Activated CD8-positive, alpha-beta T cell treated with anti-CD3 and anti-CD28 coated beads, Interleukin-2, amount 10 ng/mL, durations not matched to agents 7 days and 5 days (primary cell): ENCODE measurements around the gene POLA1. TPM values are rescaled to one million over a fixed set of nuclear protein-coding genes. Genes with fewer than 3 reads are reported as not detected.
A peak's percentile ranks its signal among the peaks of the same experiment; 100 is the strongest.

Experiments
- ATAC-seq: fragments of 150-1000 bp; cut with Tn5 transposase; one replicate; pipeline ENCODE4 v1.10.0; 2021; ENCODE audit warnings: moderate library complexity
- CTCF ChIA-PET: fragments of 350-600 bp; sonication (Branson Sonifier 250); formaldehyde crosslinking; loops from one replicate; lab custom pipeline; 2021; ENCODE audit warnings: antibody characterized with exemption; lab: Charles Lee
- POLR2A ChIA-PET: fragments of 350-600 bp; sonication (Branson Sonifier 250); formaldehyde crosslinking; loops from one replicate; lab custom pipeline; 2021; ENCODE audit warnings: antibody characterized with exemption; lab: Charles Lee
- DNase-seq: peaks from one replicate; pipeline ENCODE4 v3.0.0-alpha.2; 2020
- H3K27ac Mint-ChIP-seq: one replicate; pipeline ENCODE4 v1.8.0; 2021; ENCODE audit warnings: mild to moderate bottlenecking, mixed read lengths
- H3K27me3 Mint-ChIP-seq: one replicate; pipeline ENCODE4 v1.8.0; 2021; ENCODE audit warnings: low read depth, mixed read lengths
- H3K36me3 Mint-ChIP-seq: one replicate; pipeline ENCODE4 v1.8.0; 2021; ENCODE audit warnings: low read depth, mixed read lengths
- H3K4me1 Mint-ChIP-seq: one replicate; pipeline ENCODE4 v1.8.0; 2021; ENCODE audit warnings: low read depth, mixed read lengths
- H3K4me3 Mint-ChIP-seq: one replicate; pipeline ENCODE4 v1.8.0; 2021; ENCODE audit warnings: mild to moderate bottlenecking, mixed read lengths
- H3K9me3 Mint-ChIP-seq: one replicate; pipeline ENCODE4 v1.8.0; 2022; ENCODE audit warnings: mixed read lengths; ENCODE audit not compliant: insufficient read depth
- total RNA-seq, 2 experiments: library from RNA; stranded (reverse); gene quantifications; one replicate each; pipeline ENCODE4 v1.2.3, GENCODE V29; 2021

Gene POLA1
- total RNA-seq, 2 experiments from 2014 or later = 37.0 to 38.2 TPM

DNA sequence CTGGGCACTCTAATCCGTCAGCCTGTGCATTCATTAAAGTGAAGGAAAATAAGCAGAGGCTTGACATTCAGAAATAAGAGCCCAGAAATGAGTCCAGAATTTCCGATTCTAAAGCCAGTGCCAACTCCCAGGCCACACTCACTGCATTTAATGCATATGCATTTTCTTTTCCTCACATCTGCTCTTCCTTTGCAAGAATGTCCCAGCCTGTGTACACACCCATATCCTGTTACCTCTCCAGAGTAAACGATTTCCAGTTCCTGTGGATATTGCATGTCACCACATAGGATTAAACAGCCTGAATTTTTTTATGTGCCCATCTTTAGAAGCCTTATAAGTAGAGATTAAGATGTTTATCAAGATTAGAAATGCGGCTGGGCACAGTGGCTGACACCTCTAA, 294.6 kb downstream of the POLA1 start:
- Mint-ChIP-seq H3K27me3 (no peaks in the 10 kb centered on the region), H3K4me3 (no peak overlapping the region), H3K36me3 (peaks cover 8% of the 10 kb centered on the region), H3K4me1 (no peaks in the 10 kb centered on the region), H3K27ac (no peak overlapping the region), H3K9me3 (no peaks in the 10 kb centered on the region)
- CTCF ChIA-PET = no interaction called here
- DNase-seq (no peak), ATAC-seq (no peak)
- POLR2A ChIA-PET = no interaction called here

- Mint-ChIP-seq H3K4me1 (no peaks in the 10 kb centered on the region), H3K4me3 (no peak overlapping the region), H3K27ac (no peak overlapping the region), H3K36me3 (peaks cover 8% of the 10 kb centered on the region), H3K9me3 (no peaks in the 10 kb centered on the region), H3K27me3 (no peaks in the 10 kb centered on the region)
- POLR2A ChIA-PET = no interaction called here
- ATAC-seq = no peak
- no peak for DNase-seq
- CTCF ChIA-PET = no interaction called here
These were observed 296.8 kb downstream of the POLA1 start for GRCh38 chrX:24990535-24990934.

GRCh38 chrX:24993879-24994278, 300.2 kb downstream of the POLA1 start:
- DNase-seq (no peak), ATAC-seq (no peak)
- ChIA-PET POLR2A (no interaction called here), CTCF (no interaction called here)
- Mint-ChIP-seq H3K4me1 (no peaks in the 10 kb centered on the region), H3K4me3 (no peak overlapping the region), H3K36me3 (peaks cover 2% of the 10 kb centered on the region), H3K27ac (no peak overlapping the region), H3K27me3 (no peaks in the 10 kb centered on the region), H3K9me3 (no peaks in the 10 kb centered on the region)

- Mint-ChIP-seq H3K9me3 (no peaks in the 10 kb centered on the region), H3K27me3 (no peaks in the 10 kb centered on the region), H3K4me3 (no peak overlapping the region), H3K4me1 (no peaks in the 10 kb centered on the region), H3K27ac (no peak overlapping the region), H3K36me3 (peaks cover 2% of the 10 kb centered on the region)
- no peak for DNase-seq
- POLR2A ChIA-PET = no interaction called here
- ATAC-seq = no peak
- CTCF ChIA-PET = no interaction called here
These were observed 302.5 kb downstream of the POLA1 start for GRCh38 chrX:24996096-24996709.

- Mint-ChIP-seq H3K27ac (no peak overlapping the region), H3K36me3 (peaks cover 2% of the 10 kb centered on the region), H3K4me1 (peaks cover 6% of the 10 kb centered on the region), H3K4me3 (no peak overlapping the region), H3K27me3 (peaks cover 19% of the 10 kb centered on the region), H3K9me3 (no peaks in the 10 kb centered on the region)
- no peak for DNase-seq
- CTCF ChIA-PET = no interaction called here
- ATAC-seq = no peak
- POLR2A ChIA-PET = interaction anchor here (0.6 kb wide), 1 partner anchor 1328 kb away, joined by 4 read pairs; no protein-coding TSS in a partner anchor
These were observed 305.8 kb downstream of the POLA1 start for GRCh38 chrX:24999511-24999910.

GRCh38 chrX:25001808-25002660, 308.3 kb downstream of the POLA1 start:
- ATAC-seq (no peak), DNase-seq (no peak)
- Mint-ChIP-seq H3K4me3 (no peak overlapping the region), H3K27ac (no peak overlapping the region), H3K4me1 (peaks cover 18% of the 10 kb centered on the region), H3K9me3 (no peaks in the 10 kb centered on the region), H3K36me3 (no peaks in the 10 kb centered on the region), H3K27me3 (peaks cover 34% of the 10 kb centered on the region)
- ChIA-PET POLR2A (no interaction called here), CTCF (no interaction called here)

DNA sequence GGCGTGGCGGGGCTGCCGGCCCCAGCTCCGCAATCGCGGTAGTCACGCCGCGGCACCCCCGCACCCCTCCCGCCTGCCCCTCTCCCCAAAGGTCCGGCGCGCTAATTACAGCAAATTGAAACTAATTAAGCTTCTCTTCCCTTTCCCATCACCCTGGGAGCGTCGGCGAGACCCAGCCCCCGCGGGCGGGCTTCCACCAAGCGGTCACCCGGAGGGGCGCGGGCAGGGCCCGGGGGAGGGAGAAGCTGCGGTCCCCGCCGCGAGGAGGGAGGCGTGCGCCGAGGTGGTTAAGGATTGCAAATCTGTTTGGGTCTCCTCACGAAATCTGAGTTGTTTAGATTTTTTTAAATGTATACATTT, 308.9 kb downstream of the POLA1 start:
- CTCF ChIA-PET = interaction anchor here (0.7 kb wide), 1 partner anchor 164 kb away, joined by 3 read pairs; no protein-coding TSS in a partner anchor
- peaks cover 18% of the 10 kb centered on the region for H3K4me1 Mint-ChIP-seq
- H3K4me3 Mint-ChIP-seq = no peak overlapping the region

DNA sequence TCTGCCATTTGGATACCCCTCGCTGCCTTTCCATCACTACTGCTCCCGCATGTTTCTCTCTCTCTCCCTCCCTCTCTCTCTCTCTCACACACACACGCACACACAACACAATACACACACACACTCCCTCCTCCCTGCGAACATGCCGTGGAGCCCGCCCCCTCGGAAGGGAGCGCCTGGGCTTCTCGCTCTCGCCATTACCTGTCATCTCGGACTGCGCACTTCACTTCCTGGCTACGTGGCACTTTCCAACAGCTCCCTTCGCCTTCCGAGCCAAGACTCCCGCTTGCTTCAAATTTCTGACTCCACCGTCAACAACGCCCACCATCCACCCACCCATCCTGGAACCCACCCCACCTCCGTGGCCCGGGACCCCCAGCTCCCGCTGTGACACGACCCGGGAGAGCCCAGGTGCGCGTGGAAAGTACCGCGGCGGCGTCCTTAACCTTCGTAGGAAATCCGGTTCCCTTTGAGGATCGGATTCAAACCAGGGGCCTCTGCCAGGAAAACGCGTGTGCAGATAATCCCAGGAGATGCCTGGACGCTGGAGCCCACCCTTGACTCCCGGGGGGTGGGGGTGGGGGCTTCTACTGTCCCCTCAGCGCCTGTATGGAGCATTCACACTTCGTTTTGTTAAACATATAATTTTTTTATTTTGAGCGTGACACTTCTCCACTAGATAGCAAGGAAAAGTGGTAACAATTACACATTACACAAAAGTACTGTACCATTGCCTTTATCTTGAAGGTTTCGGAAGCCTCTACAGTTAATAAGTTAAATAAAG, 309.5 kb downstream of the POLA1 start:
- ChIA-PET CTCF (interaction anchor here (0.7 kb wide), 1 partner anchor 165 kb away, joined by 3 read pairs; no protein-coding TSS in a partner anchor), POLR2A (no interaction called here)
- Mint-ChIP-seq H3K4me1 (peaks cover 18% of the 10 kb centered on the region), H3K27me3 (peaks cover 41% of the 10 kb centered on the region), H3K27ac (peak overlapping the region; percentile 52), H3K4me3 (peak overlapping the region; percentile 49), H3K36me3 (no peaks in the 10 kb centered on the region), H3K9me3 (no peaks in the 10 kb centered on the region)
- DNase-seq (no peak), ATAC-seq (no peak)

More for the DNA sequence above, 308.9 kb downstream of the POLA1 start:
- no peak for DNase-seq
- ATAC-seq = no peak
- Mint-ChIP-seq H3K27me3 (peaks cover 35% of the 10 kb centered on the region), H3K9me3 (no peaks in the 10 kb centered on the region), H3K36me3 (no peaks in the 10 kb centered on the region), H3K27ac (no peak overlapping the region)
- POLR2A ChIA-PET = no interaction called here

DNA sequence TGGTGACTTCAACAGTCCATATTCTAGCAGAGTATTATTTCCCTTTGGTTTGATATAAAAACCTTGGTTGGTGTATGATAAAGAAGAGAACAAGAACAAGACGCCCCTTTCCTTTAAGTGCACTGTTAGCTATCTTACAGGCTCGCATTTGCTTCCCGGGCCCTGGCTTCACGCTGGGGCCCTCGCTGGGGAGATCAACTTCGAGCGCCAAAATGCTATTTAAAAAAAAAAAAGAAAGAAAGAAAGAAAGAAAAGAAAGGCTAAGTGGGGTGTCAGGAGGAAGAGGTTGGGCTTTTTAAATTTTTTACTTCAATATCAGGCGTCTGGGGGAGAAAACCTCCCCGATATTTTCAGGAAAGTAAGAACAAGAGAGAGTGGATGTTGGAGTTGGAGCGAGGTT, 310.3 kb downstream of the POLA1 start:
- H3K27ac Mint-ChIP-seq = no peak overlapping the region
- POLR2A ChIA-PET = no interaction called here
- ATAC-seq (no peak), DNase-seq (no peak)
- CTCF ChIA-PET = no interaction called here
- peaks cover 18% of the 10 kb centered on the region for H3K4me1 Mint-ChIP-seq
- H3K27me3 Mint-ChIP-seq = peaks cover 47% of the 10 kb centered on the region
- no peaks in the 10 kb centered on the region for H3K36me3 Mint-ChIP-seq
- H3K4me3 Mint-ChIP-seq = no peak overlapping the region
- no peaks in the 10 kb centered on the region for H3K9me3 Mint-ChIP-seq

GRCh38 chrX:25004485-25005032, 310.8 kb downstream of the POLA1 start:
- H3K36me3 Mint-ChIP-seq = no peaks in the 10 kb centered on the region
- peaks cover 18% of the 10 kb centered on the region for H3K4me1 Mint-ChIP-seq
- DNase-seq (no peak), ATAC-seq (no peak)
- H3K9me3 Mint-ChIP-seq = no peaks in the 10 kb centered on the region
- H3K27ac Mint-ChIP-seq = no peak overlapping the region
- no peak overlapping the region for H3K4me3 Mint-ChIP-seq
- POLR2A ChIA-PET = no interaction called here
- CTCF ChIA-PET = no interaction called here
- H3K27me3 Mint-ChIP-seq = peaks cover 47% of the 10 kb centered on the region

- Mint-ChIP-seq H3K36me3 (no peaks in the 10 kb centered on the region), H3K4me1 (peaks cover 18% of the 10 kb centered on the region), H3K9me3 (no peaks in the 10 kb centered on the region), H3K4me3 (no peak overlapping the region), H3K27me3 (peaks cover 50% of the 10 kb centered on the region), H3K27ac (no peak overlapping the region)
- ChIA-PET CTCF (no interaction called here), POLR2A (no interaction called here)
- ATAC-seq (no peak), DNase-seq (no peak)
These were observed 311.3 kb downstream of the POLA1 start for GRCh38 chrX:25005034-25005381.
